GM20431 (cell line): Measurements from ENCODE around the gene UBE2L3.
"Not testable (repeated sequence)": the region's sequence is repeated elsewhere in the genome, so short reads cannot be mapped to it uniquely, and the experiment has no call there.

ENCODE experiments used
- in situ Hi-C: fragments of 300-500 bp; cut with MseI, MboI; formaldehyde crosslinking; loops from one replicate; pipeline ENCODE4 v1.15.0; 2020; ENCODE audit warnings: low sequenced_read_pairs; ENCODE audit not compliant: unreplicated experiment

Gene UBE2L3

DNA sequence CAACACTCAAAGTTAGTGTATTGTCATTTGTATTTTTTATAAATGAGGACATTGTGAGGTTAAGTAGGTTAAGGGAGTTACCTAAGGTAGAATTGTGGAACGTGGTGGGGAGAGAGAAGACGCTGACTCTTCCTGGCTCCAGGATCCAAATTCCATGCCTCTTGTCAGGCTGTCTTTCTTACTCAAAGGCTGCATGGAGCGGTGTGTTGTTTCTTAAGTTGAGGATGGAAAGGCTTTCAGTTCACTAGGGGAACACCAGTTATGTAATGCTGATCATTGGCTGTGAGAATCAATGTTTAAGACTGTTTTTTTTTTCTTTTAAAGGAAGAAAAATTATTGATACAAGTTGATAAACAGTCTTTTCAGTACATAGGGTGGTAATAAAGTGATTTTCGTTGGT is 2.9 kb downstream of the UBE2L3 start:
- in situ Hi-C loops = no loop called here

DNA sequence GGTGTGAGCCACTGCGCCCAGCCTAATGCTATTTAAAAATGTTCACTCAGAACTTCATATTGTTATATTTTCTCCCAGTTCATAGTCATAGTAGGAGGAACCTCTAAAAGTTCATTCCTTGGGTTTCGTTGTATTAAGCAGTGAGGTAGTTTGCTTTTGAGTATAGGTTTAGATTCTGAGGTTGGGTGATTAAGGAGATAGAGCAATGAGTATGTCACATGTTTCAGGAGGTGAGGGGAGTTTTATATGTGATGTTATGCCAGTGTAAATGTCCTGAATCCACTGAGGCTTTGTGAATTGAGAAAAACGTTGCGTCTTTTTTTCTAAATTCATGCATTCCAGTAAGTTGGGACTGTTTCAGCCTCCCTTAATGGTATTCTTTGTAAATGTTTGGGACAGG is 4.2 kb downstream of the UBE2L3 start:
- in situ Hi-C loops = no loop called here

DNA sequence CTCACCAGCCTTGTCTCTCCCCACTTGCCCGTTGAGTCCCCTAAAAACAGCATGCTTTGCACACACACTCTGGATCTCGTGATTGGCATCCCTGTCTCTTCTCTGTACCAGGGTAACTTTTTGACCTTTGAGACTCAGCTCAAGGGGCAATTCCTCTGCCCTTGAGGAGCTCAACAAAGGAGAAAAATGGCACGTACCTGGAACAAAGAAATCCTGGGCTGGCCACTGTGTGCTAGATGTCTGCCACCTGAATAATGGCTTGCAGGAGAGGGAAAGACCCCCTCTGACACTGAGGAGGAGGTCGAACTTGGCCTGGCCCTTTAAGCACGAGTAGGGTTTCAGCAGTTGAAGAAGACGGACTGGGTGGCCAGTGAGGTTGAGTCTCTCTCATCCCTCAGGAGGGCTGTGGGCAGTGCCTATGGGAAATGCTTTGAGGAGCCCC is 5.8 kb downstream of the UBE2L3 start:
- in situ Hi-C loops = no loop called here

DNA sequence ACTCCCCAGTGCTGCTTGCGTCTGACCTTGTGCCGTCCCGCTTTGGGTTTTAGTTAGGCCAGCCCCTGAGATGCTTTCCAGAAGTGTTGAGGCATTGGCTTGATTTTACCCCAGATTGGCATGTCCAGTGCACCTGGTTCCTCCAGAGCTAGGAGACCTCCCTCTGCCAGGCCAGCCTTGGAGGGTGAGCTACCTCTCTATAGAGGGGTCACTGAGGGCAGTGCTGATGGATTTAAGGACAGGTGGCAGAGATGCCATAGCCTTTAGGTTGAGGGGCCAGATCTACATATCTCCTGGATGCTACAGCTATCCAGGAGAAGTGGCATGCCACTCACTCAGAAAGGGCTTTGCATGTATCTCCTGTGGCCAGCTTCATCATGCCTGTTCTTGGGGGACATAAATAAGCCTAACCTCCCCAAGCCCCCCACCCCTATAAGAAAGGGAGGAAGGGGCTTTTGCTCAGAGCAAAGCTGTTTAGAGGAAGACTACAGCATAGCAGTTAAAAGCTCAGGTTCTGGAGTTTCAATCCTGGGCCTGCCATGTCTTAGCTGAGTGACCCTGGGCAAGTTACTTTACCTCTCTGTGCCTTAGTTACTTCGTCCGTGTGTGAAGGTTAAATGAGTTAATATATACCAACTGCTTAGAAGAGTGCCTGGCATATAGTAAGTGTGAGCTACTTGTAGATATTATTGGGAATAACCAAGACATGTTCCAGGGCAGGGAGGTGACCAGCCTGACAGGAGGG is 6.4 kb downstream of the UBE2L3 start:
- in situ Hi-C loops = no loop called here

DNA sequence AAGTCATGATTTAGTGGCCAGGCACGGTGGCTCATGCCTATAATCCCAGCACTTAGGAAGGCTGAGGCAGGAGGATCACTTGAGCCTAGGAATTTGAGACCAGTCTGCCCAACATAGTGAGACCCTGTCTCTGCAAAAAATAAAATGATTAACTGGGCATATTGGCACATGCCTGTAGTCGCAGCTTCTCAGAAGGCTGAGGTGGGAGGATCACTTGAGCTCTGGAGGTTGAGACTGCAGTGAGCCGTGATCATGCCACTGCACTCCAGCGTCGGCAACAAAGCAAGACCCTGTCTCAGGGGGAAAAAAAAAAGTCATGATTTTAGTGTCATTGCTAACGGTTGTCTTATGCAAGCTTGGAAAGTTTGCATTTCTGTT is 11.9 kb downstream of the UBE2L3 start:
- in situ Hi-C loops = no loop called here

DNA sequence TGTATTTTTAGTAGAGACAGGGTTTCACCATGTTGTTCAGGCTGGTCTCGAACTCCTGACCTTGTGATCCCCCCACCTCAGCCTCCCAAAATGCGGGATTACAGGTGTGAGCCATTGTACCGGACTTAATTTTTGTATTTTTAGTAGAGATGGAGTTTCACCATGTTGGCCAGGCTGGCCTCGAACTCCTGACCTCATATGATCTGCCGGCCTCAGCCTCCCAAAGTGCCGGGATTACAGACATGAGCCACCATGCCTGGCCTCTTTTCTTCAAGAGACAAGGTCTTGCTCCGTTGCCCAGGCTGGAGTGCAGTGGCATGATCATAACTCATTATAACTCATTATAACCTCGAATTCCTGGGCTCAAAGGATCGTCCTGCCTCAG is 13.1 kb downstream of the UBE2L3 start:
- in situ Hi-C loops = not testable (repeated sequence)

DNA sequence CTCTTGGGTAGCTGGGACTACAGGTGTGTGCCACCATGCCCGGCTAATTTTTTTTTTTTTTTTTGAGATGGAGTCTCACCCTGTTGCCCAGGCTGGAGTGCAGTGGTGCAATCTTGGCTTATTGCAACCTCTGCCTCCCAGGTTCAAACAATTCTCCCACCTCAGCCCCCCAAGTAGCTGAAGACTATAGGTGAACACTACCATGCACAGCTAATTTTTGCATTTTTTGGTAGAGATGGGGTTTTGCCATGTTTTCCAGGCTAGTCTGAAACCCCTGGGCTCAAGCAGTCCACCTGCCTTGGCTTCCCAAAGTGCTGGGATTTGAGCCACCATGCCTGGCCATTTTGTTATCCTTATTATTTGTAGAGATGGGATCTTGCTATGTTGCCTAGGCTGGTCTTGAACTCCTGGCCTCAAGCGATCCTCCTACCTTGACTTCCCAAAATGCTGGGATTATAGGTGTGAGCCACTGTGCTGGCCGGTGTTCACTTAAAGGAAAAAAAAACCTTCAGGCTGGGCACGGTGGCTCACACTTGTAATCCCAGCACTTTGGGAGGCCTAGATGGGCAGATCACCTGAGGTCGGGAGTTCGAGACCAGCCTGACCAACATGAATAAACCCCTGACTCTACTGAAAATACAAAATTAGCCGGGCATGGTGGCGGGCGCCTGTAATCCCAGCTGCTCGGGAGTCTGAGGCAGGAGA is 13.6 kb downstream of the UBE2L3 start:
- in situ Hi-C loops = not testable (repeated sequence)

DNA sequence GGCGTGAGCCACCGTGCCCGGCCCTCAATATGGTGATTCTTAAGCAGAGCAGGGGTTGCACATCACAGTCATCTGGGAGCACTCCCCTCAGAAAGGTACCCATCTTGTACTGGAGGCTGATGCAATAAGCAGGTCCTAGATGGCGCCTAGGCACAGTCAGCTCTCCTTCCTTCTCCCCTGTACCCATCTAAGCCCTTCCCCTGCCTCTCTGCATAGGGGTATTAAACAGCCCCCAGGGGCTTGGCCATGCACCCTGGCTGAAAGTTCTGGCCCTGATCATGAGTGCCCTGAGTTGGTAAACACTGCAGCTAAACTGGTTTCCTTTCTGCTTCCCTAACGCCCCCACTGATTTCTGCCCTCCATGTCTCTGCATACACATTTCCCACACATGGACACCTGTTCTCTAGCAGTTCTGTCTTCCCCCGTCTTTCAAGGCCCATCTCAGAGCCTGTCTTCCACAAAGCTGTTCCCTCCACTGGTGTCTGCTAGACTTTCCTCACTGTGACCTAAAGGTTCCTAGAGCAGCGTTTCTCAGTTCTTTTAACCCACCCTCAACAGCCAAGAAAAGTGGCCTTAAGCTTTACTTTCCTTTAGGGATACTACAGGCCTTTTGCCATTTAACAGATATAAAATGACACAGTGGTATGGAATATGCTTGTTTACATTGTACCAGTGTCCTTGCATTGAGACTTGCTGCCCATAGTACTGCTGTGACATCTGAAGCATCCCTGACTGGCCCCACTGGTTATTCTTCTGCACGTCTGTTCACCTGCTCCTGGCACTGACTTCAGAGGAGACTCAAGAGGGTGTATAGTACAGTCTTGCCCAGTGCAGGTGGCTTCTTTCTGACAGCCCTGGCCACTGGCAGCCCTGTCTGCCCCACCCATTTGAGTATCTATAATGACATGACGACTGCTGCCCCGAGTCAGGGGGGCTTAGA is 15.6 kb downstream of the UBE2L3 start:
- in situ Hi-C loops = no loop called here

DNA sequence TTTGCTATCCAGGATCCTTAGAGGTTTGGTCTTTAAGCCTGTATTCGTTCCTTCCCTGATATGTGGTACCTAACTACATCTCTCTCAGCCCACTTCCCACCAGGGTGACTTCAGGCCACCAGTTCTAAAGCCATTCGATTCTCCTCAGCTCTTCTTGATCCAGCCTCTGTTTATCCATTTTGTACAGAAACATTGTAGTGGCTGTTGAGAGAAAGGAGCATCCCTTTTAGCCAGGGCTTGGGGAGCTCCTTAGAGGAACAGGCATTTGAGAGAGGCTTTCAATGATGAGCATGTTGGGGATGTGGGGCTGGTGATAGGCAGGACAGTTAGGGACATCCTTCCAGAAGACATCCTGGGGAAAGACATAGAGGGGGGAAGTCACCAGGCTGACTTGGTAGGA is 17.9 kb downstream of the UBE2L3 start:
- in situ Hi-C loops = no loop called here

DNA sequence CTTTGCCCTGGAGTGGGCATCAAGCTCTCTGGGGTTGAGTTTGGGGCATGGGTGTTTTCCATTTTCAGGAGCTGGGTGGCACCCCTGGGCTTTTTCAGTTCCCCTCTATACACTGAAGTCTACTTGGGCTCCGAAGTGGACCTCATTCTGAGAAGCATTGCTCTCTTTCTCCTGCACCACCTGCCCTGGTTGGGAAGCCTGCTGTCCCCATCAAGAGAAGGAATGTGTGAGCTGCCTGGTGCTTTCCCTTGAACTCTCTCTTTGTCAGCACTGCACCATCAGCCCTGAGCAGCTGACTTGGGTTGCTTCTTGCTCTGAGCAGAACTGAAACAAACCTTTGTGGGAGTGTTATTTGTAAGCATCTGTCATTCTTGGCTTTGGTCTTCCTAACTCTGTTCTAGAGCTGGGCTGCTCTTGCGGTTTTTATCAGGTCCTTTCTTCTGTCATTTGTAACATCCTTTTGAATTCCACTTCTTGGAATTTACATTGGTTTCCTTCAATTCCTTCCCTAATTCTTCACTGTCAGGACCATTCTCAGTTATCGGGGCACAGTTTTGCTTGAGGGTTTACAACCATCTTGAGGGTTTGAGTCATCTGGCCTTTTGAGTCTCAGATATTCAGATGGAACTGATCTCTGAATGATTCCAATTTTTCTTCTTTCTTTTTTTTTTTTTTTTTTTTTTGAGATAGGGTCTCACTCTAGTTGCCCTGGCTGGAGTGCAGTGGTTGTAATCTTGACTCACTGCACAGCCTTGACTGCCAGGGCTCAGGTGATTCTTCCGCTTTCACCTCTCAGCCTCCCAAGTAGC is 20.5 kb downstream of the UBE2L3 start:
- in situ Hi-C loops = no loop called here

DNA sequence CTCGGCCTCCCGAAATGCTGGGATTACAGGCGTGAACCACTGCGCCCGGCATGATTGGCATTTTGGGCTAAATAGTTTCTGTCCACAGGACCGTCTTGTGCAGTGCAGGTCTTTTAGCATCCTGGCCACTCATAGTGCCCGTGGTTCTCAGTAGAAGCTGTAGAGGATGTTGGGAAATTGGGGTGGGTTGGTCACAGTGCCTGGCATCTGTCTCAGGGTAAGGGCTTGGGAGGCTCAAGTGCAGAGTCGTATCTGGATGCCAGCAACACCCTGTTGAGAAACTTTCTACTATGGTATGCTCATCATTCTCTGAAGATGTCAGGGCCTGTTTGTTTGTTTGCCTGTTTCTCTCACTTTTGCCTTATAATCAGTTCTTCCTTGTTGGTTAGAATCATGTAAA is 21.9 kb downstream of the UBE2L3 start:
- in situ Hi-C loops = no loop called here

DNA sequence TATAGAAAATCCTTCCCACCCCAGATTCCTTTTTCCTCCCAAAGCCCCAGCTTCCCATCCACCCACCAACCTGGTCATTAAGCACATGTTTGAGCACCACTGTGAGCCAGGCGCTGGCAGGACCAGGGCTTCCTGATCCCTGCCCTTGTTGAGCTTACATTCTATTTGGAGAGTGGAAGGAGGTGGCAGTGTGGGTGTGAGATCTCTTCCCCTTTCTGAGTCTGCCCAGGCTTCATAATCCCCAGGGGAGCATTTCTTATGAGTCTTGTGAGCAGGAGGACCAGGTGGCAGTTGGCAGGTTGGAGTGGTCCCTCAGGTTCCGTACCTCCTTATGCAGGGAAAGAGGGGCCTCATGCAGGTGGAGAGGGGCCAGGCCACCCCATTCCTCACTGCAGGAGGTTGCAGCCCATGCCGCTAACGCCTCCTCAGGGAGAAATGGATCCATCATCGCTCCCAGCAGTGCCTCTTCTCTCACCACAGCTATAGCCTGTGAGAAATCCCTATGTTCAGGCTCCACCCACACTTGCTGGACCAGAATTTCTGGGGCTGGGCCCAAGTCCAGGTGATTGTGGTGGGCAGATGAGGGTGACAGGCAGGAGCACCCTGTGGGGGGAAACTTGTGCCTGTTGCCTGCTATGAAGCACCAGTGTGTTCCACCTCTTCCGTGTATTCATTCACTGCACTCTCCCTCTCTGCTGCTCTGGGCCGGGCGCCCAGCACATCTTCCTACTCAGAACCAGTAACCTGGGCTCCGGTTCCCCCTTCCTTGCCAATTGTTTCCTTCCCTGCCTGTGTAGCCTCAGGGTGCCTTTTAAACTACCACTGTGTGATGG is 23.5 kb downstream of the UBE2L3 start:
- in situ Hi-C loops = no loop called here

DNA sequence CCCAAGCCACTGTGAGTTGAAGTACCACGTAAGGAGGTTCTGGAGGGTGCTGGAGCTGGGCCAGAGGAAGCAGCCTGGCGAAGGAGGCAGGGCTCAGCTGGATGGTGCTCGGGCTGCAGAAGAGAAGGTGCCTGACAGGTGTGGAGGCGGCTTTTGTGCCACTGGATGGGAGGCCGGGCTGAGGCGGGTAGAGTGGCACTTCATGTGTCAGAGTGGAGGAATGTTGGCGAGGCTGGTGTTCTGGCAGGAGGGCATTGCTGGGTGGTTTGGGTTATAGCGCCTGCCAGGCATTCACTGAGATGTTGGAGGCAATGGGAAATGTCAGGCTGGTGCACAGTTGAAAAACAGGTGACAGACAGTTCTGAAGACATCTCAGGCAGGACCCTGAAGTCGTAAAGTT is 24.2 kb downstream of the UBE2L3 start:
- in situ Hi-C loops = no loop called here

DNA sequence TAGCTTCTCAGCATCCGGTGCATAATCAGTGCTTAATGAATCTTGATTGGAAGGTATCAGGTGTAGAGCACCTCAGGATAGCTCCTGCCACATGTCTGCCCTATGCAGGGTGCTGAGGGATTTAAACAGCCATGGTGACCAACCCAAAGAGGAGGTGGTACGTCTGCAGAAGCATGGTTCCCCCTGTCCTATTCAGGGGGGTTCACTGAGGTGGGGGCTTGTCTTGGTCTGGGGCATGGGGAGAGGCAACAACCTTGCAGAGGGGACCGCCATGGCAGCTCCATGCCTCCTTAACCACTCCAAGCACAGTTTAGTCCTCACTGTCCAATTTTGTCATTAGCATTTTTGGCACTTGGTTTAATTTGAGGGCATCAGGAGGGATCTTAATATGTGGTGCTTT is 24.9 kb downstream of the UBE2L3 start:
- in situ Hi-C loops = no loop called here

DNA sequence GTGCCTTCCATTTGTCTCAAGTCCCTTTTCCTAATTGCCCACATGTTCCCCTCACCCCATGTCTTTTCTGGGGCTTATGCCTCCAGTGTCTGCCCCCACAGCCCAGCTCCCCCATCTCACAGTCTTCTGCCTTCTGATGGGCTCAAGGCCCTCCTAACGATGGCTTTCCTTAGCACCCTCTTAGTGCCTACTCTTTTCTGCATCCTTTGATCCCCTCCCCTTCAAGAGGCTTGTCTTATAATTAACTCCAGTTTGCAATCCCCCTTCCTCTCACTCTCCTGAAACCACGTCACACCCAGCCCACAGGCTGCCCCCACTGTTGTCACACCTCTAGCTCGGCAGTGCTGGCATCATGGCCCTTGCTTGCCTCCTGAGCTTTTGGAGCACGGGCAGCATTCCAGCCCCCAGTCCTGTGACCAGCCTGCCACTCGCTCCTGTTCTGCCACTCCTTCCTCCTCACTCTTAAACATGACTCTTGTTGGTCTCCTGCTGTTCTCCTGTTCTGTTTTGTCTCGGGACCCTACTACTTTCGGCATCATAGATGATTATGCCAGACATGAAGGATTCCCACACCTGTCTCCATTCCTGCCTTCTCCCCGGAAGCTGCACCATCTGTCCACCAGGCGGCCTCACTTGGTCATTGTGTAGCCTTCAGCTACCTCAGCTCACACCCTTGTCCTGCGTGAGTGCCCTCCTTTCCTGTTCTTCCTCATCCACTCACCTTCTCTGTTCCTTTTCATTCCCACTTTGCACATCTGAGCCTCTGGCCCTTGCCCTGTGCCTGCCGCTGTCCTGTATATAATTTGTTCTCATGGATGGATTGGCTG is 26.1 kb downstream of the UBE2L3 start:
- in situ Hi-C loops = no loop called here

DNA sequence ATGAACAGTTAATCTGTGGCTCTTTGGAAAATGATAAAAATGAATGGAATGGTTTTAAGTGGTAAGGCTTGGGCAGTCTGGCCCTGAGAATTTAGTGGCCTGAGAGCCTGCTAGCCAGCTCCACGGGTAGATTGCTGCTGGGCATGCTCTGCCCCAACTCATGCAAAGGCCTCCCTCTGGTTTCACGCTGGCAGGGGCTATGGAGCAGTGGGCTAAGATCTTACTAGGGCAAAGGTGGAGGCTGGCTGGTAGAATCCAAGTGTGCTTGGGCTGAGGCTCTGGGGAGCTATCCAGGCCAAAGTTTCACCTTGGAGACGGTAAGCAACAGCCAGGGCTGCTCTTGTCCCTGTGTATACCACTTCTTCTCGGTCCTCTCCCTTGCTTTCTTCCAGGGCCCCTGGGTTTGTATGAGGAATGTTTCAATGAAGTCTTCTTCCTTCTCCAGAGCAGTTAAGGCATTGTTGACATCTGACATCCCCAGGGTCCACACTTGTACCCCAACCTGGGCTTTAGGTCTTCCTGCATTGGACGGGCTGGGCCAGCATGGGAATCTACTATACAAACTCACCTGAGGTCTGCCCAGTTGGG is 27.4 kb downstream of the UBE2L3 start:
- in situ Hi-C loops = no loop called here

DNA sequence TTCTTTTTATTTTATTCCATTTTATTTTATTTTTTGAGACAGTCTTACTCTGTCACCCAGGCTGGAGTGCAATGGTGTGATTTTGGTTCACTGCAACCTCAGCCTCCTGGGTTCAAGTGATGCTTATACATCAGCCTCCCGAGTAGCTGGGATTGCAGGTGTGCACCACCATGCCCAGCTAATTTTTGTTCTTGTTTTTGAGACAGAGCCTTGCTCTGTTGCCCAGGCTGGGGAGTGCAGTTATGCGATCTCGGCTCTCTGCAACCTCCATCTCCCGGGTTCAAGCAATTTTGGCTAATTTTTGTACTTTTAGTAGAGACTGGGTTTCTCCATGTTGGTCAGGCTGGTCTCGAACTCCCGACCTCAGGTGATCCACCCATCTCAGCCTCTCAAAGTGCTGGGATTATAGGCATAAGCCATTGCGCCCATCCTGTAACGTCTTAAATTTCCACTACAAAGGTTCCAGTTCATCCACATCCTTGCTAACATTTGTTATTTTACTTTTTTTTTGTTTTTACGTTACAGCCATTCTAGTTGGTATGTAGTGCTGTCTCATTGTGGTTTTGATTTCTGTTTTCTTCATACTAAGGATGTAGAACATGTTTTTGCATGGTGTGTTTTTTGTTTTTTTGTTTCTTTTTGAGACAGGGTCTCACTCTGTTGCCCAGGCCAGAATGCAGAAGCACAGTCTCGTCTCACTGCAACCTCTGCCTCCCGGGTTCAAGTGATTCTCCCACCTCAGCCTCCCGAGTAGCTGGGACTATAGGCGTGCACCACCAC is 29.0 kb downstream of the UBE2L3 start:
- in situ Hi-C loops = not testable (repeated sequence)
